DOHH2 (cell line): ENCODE results near the gene INPP5B.

Experiments used
- CTCF ChIP-seq: fragments of 200-600 bp; sonication (generic); IDR thresholded peaks from one replicate; pipeline ENCODE4 v1.5.1; 2014; ENCODE audit warnings: antibody characterized with exemption, mild to moderate bottlenecking, low read depth, low read length; ENCODE audit not compliant: poor library complexity, severe bottlenecking
- EZH2phosphoT487 ChIP-seq: fragments of 200-600 bp; sonication (generic); IDR thresholded peaks from 2 replicates; pipeline ENCODE4 v1.6.1; 2017; ENCODE audit warnings: borderline replicate concordance, mild to moderate bottlenecking, antibody characterized with exemption, low read length, moderate library complexity, mixed read lengths

- no peak for TF ChIP-seq CTCF
- TF ChIP-seq EZH2phosphoT487 = no peak
Measured at GRCh38 chr1:37946703-37947360, at the start of gene INPP5B.
